Nucleus accumbens (tissue), 56 donors: ENCODE measurements around the gene CACNB4.
"Not testable (repeated sequence)": the region's sequence is repeated elsewhere in the genome, so short reads cannot be mapped to it uniquely, and the experiment has no call there.

Experiments
- DNase-seq, 56 donors: peaks; one replicate each; lab custom pipeline; 2025; lab: John Stamatoyannopoulos, UW

The CACNB4 gene

GRCh38 chr2:152028182-152028862 is 70.5 kb downstream of the CACNB4 start:
- peak in 4 of 56 donors; percentile 7 to 16 (median 12) for DNase-seq

GRCh38 chr2:152025678-152026287 is 73.1 kb downstream of the CACNB4 start:
- DNase-seq: peak in 53 of 56 donors; percentile 3 to 90 (median 64)

- DNase-seq: no peak
Observed at GRCh38 chr2:152024477-152024876, 74.4 kb downstream of the CACNB4 start.

GRCh38 chr2:152022090-152022489 is 76.8 kb downstream of the CACNB4 start:
- no peak for DNase-seq

- DNase-seq: not testable (repeated sequence)
Observed at GRCh38 chr2:152021001-152021400, 77.8 kb downstream of the CACNB4 start.

GRCh38 chr2:152019732-152020131 is 79.1 kb downstream of the CACNB4 start:
- no peak for DNase-seq

- no peak for DNase-seq
Observed at GRCh38 chr2:152016181-152017120, 82.4 kb downstream of the CACNB4 start.

GRCh38 chr2:152015552-152015951 is 83.3 kb downstream of the CACNB4 start:
- DNase-seq: no peak

GRCh38 chr2:152012697-152013096 is 86.1 kb downstream of the CACNB4 start:
- no peak for DNase-seq

GRCh38 chr2:152011724-152012123 is 87.1 kb downstream of the CACNB4 start:
- no peak for DNase-seq

- DNase-seq: no peak
Observed at GRCh38 chr2:152005607-152006006, 93.2 kb downstream of the CACNB4 start.

GRCh38 chr2:152003283-152003682 is 95.6 kb downstream of the CACNB4 start:
- not testable (repeated sequence) for DNase-seq

- DNase-seq: peak in 26 of 56 donors; percentile 4 to 68 (median 16)
Observed at GRCh38 chr2:151999053-151999452, 99.8 kb downstream of the CACNB4 start.

- DNase-seq: no peak
Observed at GRCh38 chr2:151996243-151997003, 102.4 kb downstream of the CACNB4 start.

- DNase-seq: no peak
Observed at GRCh38 chr2:151995161-151995557, 103.7 kb downstream of the CACNB4 start.

- not testable (repeated sequence) for DNase-seq
Observed at GRCh38 chr2:151994178-151994577, 104.7 kb downstream of the CACNB4 start.

GRCh38 chr2:151991010-151991409 is 107.8 kb downstream of the CACNB4 start:
- no peak for DNase-seq

- DNase-seq: no peak
Observed at GRCh38 chr2:151989378-151989777, 109.5 kb downstream of the CACNB4 start.

GRCh38 chr2:151987484-151987883 is 111.4 kb downstream of the CACNB4 start:
- no peak for DNase-seq

GRCh38 chr2:151984424-151985083 is 114.3 kb downstream of the CACNB4 start:
- DNase-seq: no peak
